ENCODE data around the gene TMOD2.

DNA sequence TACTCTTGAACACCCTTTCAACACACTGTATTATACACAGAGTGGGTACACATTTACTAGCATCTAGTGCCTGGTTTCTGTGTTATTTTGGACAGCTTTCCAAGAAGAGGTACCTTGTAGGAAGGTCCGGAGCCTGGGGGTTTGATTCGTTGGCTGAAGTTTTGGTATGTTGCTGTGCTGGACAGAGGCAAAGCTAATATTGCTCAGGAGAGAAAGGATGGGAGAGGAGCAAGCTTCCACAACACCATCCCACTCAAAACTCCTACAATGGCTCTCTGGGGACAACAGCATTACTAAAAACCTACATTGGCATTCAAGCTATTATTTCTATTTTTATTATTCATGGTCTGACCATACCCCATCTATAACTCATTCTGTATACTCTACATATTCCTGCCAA lies 12.8 kb upstream of the TMOD2 start:
- TF ChIP-seq TARDBP (IDR thresholded peaks at IDR 0.05) (no peak), BHLHE40 (IDR thresholded peaks at IDR 0.05; ENCODE audit: borderline replicate concordance) (no peak), SP1 (IDR thresholded peaks at IDR 0.05) (no peak)

Measured in HEK293T (cell line).